GM18861 (cell line): ENCODE results near the gene SBNO2.
A peak's percentile ranks its signal among the peaks of the same experiment; 100 is the strongest.

Source experiments
- ATAC-seq: cut with Tn5 transposase; IDR thresholded peaks from one replicate; pipeline ENCODE4 v1.9.1; 2021; ENCODE audit not compliant: unreplicated experiment

The SBNO2 gene

GRCh38 chr19:1076951-1077350 is 97.1 kb downstream of the SBNO2 start:
- peak; percentile 69 for ATAC-seq

- ATAC-seq: no peak
Observed at GRCh38 chr19:1076046-1076386, 98.1 kb downstream of the SBNO2 start.

GRCh38 chr19:1074544-1075283 is 99.4 kb downstream of the SBNO2 start:
- no peak for ATAC-seq

- no peak for ATAC-seq
Observed at GRCh38 chr19:1073956-1074517, 100.0 kb downstream of the SBNO2 start.

- ATAC-seq: no peak
Observed at GRCh38 chr19:1073063-1073955, 100.8 kb downstream of the SBNO2 start.

GRCh38 chr19:1072371-1073015 is 101.6 kb downstream of the SBNO2 start:
- ATAC-seq: no peak

DNA sequence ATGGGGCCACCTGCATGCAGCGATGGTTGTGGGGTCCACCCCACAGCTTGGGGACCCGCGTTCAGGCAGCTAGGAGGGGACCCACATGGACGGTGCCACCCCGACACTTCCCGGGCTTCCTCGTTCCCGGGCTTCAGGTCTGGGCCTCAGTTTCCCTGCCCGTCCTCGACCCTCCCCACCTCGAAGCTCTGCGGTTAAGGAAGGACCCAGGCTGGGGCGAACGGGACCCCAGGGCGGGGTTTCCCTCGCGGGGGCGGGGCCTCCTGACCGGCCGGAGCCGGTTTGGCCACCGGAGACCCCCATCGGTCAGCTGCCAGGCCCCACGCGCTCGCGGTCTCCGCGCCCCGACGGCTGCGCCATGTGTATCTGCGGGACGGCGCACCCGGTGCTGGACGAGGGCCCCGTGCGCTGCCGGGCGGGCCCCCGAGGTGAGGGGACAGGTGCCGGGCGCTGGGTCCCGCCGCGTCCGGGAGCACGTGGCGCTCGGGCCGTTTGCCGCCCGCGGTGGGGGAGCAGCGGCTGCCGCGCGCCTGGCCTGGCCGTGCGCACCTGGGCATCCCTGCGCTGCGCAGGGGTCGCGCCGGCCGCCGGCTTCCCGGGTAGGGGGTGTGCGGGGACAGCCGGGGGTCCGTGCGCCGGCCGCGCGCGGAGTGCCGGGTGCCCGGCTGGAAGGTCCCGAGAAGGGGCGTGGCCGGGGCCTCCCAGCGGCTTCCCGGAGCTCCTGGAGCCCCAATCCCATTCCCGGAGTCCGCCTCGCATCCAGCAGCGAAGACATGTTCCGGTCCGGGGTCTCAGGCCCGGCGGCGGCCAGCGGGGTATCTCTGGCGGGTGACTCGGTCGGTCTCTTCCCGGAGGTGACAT is 102.9 kb downstream of the SBNO2 start:
- no peak for ATAC-seq

GRCh38 chr19:1070576-1070930 is 103.5 kb downstream of the SBNO2 start:
- no peak for ATAC-seq

GRCh38 chr19:1069009-1069779 is 104.9 kb downstream of the SBNO2 start:
- ATAC-seq: no peak

GRCh38 chr19:1068009-1069001 is 105.8 kb downstream of the SBNO2 start:
- ATAC-seq: no peak

DNA sequence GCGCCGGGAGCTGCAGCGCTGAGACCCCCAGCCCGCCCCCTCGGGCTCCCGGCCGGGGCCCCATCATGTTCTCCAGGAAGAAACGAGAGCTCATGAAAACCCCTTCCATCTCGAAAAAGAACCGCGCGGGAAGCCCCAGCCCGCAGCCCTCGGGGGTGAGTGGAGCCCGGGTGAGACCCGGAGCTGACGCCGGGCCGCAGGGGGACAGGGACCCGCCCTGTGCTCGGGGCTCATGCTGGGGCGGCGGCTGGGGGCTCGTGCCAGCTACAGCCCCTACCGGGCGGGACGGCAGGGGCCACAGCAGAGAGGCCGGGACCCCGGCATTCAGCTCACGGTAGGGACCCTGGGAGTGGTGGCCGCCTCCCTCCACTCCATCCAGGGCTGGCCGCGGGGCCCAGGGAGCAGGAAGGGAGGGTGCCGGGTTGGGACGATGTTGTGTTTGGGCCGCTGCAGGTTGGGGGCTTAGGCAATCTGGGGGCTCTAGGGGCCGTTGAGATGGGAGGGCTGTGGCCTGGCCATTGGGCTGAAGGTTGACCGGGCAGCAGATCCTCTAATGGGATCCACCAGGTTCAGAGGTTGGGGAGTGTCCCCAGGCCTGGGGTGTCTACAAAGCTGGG is 106.6 kb downstream of the SBNO2 start:
- ATAC-seq: peak; percentile 9

DNA sequence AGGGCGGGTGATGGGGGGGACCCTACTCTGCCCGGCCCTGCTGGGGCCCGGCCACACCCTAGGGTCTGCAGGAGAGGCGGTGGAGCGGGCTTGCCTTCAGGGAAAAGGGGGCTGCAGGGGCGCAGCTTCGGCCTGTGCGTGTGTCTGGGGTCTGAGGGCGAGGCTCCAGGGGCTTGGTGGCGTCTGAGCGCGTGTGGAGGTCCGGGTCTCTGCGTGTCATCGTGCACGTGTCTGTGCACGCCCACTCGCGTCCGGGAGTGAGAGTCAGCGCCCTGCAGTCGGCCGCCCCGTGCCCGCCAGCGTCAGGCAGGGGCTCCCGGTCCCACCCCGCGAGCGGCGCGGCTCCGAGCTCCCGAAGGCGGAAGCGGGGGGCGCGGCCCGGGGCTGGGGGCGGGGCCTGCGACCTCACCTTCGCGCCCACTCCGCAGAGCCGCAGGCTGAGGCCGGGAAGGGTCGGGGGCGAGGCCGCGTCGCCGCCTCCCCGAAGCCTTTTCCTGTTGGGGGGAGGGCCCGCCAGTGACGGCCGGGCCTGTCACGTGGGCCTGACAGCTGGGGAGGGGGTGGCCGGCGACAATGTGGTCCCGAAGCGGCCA is 107.2 kb downstream of the SBNO2 start, which contains the start of gene ARHGAP45:
Gene ARHGAP45, plus strand, starts transcription at position 420 of the 593 bp plus-strand sequence. CDS start 239 bp downstream, outside the sequence.
- peak; percentile 27 for ATAC-seq

DNA sequence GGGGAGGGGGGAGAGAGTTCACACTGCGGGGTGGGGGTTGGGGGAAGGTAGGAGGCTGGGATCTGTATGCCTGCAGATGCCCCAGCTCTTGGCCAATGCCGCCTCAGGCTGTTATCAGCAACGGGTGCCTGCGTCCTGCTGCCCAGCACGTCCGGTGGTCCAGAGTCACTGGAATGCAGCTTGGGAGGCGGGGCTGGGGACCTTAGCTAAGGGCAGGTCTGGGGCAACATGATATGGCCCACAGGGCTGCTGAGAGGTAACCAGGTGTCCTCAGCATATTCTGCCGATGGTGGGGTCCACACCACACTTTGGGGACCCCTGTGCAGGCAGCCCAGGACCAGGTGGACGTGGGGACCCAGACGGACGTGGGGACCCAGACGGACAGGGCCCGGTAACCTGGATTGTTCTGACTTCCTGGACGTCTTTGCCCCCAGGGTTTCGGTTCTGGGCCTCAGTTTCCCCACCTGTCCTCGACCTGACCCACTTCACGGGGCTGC is 107.8 kb downstream of the SBNO2 start:
- no peak for ATAC-seq

DNA sequence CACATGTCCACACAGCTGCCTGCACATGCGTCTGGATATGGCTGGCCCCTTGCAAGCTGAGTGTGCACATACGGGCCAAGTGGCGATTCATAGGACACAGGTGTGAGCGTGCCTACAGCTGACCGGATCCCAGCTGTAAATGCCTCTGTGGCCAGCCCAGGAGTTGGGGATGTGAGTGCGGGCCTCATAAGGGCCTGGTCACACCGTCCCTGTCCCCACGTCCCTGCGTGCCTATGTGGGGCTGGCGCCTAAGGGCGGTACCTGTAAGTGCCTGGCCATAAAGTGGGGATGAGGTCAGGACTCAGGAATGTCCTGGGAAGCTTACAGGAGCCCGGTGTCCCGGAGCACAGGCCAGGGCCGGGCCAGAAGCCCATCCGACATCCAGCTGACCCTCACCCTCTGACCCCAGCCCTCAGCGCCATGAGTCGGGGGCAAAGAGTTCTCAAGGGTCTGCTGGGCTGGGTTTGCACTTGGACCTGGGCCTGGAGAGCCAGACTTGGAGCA is 108.4 kb downstream of the SBNO2 start:
- ATAC-seq: no peak

DNA sequence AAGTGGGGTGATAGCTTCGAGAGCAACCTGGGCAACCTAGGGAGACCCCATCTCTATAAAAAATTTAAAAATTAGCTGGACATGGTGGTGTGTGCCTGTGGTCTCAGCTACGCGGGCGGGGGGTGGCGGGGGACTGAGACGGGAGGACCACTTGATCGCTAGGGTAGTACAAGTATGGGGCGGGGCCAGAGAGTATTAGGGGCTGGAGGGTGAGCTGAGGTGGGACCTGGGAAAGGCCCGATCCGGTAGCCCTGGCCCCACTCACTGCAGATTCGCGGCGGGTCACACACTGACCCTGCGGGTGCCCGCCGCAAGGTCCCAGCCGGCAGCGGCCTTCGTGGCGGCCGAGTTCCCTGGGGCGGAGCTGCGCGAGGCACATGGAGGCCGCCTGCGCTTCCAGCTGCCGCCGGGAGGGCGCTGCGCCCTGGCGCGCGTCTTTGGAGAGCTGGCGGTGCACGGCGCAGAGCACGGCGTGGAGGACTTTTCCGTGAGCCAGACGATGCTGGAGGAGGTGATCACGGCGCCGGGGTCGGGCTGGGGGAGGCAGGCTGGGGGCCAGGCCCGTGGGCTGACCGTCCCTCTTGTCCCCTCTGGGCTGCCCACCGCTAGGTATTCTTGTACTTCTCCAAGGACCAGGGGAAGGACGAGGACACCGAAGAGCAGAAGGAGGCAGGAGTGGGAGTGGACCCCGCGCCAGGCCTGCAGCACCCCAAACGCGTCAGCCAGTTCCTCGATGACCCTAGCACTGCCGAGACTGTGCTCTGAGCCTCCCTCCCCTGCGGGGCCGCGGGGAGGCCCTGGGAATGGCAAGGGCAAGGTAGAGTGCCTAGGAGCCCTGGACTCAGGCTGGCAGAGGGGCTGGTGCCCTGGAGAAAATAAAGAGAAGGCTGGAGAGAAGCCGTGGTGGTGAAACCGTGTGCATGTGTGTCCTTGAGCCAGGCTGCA is 109.1 kb downstream of the SBNO2 start:
- ATAC-seq: no peak
